ENCODE results near the gene KDM4B.

KDM4B gene

DNA sequence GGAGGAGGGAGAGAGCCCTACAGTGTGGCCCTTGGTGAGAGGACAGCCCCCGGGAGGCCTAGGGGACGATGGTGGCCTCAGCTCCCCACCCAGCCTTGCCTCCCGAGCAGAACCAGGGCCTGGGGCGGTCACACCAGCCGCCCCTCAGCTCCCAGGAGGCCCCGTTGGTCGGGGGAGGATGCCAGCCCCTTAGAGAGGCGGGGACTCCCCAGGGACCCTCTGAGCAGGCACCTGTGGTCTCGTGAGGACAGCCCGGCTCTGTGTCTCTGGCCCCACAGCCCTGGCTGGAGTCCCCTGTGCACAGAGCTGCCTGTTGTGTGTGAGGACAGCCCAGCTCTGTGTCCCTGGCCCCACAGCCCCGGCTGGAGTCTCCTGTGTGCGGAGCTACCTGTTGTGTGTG, 158.8 kb downstream of the KDM4B start:
- DNase-seq: no peak

- no peak for DNase-seq
Observed at GRCh38 chr19:5128251-5128935, 159.5 kb downstream of the KDM4B start.

- DNase-seq: no peak
Observed at GRCh38 chr19:5128936-5129389, 160.1 kb downstream of the KDM4B start.

DNA sequence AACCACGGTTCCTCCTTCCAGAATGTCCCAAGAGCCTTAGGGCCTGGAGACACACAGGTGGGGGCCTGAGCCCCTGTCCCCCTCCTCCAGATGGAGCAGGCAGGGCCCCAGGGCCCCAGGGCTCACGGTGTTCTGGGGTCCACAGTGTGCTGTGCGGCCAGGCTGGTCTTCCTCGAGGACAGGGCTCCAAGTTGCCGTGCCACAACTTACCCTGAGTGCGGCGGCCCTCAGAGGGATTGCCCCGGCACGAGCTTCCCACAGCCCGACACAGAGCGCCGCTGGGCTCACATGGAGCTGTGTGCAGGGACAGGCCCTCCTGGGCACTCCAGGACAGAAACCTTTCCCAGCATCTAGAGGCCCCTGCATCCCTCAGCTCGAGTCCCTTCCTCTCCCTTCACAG, 160.8 kb downstream of the KDM4B start:
- no peak for DNase-seq

GRCh38 chr19:5130371-5131030, 161.6 kb downstream of the KDM4B start:
- DNase-seq: peak; percentile 30 to 66 (median 48)

GRCh38 chr19:5131031-5131505, 162.2 kb downstream of the KDM4B start:
- DNase-seq: no peak

DNA sequence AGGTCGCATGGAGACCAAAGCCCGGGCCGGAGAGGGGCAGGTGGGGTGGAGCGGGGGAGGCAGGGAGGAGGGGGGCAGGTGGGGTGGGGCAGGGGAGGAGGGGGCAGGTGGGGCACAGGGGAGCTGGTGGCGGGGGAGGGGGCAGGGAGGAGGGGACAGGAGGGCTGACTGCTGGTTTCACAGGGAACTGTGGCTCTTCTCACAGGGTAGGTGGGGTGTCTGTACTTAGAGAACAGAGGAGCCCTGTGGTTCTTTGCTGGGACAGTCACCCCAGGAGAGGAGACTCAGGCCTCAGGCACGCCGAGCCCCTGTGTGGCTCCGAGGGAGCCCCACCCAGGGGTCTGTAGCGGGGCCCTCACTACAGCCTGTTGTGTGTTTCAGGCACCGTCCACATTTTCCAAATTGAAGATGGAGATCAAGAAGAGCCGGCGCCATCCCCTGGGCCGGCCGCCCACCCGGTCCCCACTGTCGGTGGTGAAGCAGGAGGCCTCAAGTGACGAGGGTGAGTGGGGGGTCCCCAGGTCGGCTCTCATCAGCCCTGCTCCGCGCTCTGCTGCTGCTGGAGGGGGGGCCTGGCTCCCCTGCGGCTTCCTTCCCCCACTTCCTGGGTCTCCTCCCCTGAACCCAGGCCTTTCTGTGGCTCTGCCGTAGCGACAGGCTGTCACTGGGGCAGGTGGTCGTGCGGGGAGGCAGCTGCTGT, 162.7 kb downstream of the KDM4B start:
- peak in 1 of 4 experiments; percentile 24 for DNase-seq

GRCh38 chr19:5132206-5132560, 163.3 kb downstream of the KDM4B start:
- DNase-seq: no peak

DNA sequence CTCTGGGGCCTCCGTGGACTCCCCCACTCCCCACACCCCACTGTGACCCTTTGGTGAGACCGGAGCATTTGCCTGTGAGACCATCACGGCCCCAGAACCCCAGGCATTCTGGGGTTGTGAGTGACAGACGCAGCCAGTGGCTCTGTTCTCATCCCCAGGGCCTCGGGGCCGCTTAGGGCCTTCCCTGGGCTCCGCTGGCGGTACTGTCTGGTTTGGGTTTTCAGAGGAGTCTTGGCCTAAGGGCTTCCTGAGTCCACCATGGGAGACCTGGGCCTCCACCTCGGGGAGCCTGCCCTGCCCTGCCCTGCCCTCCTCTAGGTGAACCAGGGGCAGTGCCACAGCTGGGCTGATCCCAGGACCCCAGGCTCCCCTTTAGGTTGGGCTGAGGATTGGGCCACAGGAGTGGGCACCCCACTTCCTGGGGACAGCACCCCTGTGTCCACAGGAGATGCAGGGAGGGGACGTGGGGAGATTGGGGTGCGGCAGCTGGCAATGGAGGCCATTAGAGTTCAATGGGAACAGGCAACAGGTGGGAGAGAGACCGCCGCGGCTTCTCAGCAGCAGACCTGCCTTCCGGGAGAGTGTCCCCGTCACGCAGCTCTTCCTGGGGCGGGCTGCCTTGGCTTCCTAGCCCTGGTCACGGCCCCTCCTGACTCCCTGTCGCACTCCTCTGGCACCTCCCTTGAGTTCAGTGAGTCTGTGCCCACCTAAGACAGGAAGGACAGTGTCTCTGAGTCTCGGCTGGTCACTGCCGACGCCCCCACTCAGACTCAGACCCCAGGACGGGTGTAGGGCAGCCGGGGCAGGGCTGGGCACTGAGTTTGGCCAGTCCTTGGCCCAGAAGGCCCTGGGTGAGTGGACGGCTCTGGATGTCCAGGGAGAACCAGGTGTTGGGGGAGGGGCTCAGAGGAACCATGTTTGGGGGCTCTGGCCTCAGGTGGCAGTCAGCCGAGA, 164.1 kb downstream of the KDM4B start:
- no peak for DNase-seq

DNA sequence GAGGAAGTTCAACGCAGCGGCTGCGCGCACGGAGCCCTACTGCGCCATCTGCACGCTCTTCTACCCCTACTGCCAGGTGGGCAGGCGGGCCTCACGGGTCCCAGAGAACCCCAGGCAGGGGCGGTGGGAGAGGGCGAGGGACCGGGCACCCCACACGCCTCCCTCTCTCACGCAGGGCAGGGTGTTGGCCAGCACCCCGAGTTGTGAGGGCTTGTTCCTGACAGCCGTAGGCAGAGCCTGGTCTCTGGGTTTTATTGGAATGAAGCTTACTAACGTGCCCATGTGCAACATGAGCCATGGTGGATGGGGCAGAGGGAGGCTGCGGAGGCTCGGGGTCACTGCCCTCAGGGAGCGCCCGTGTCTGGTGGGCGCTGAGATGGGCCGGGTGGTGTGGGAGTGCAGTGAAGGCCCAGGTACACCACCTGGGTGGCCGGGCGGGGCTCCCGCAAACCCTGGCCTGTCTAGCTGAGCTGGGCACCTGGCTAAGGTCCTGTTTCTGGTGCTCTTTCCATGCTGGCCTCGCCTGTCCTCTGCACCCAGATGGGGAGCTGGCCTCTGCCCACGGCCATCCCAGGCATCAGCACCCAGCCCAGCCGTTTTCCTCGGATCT, 165.2 kb downstream of the KDM4B start:
- no peak for DNase-seq

- DNase-seq: no peak
Observed at GRCh38 chr19:5134691-5135090, 165.8 kb downstream of the KDM4B start.

GRCh38 chr19:5136073-5136855, 167.4 kb downstream of the KDM4B start:
- no peak for DNase-seq

DNA sequence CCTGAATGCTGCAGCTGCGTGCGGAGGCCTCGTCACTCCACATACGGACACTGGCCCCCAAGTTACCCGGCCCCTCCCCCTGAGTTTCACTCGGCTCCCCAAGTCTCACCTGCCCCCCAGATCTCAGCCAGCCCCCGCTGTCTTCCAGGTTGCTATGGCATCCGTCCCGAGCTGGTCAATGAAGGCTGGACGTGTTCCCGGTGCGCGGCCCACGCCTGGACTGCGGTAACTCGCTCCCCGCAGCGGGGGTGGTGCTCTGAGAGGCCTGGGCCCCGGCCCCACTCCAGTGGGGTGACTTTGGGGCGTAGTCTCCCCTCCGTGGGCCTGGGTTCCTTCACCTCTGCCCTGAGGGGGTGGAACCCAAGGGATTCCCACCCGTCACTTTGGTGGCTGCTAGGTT, 168.2 kb downstream of the KDM4B start:
- no peak for DNase-seq

DNA sequence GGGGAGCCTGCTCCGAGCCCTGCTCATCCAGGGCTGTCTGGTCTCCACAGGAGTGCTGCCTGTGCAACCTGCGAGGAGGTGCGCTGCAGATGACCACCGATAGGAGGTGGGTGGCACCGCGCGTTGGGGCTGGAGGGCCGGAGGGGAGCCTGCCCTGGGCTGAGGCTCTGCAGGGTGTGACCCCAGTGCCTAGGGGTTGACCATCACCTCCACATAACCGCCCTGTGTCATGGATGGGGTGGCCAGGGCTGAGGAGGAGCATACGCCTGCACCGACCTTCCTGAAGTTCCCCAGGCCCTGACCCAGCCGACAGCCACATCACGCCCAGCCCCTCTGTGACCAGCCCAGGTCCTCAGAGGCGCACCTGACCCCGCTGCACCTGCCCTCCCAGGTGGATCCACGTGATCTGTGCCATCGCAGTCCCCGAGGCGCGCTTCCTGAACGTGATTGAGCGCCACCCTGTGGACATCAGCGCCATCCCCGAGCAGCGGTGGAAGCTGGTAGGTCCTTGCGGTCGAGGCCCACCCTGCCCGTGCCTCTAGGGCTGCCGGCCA, 168.7 kb downstream of the KDM4B start:
- DNase-seq: no peak

DNA sequence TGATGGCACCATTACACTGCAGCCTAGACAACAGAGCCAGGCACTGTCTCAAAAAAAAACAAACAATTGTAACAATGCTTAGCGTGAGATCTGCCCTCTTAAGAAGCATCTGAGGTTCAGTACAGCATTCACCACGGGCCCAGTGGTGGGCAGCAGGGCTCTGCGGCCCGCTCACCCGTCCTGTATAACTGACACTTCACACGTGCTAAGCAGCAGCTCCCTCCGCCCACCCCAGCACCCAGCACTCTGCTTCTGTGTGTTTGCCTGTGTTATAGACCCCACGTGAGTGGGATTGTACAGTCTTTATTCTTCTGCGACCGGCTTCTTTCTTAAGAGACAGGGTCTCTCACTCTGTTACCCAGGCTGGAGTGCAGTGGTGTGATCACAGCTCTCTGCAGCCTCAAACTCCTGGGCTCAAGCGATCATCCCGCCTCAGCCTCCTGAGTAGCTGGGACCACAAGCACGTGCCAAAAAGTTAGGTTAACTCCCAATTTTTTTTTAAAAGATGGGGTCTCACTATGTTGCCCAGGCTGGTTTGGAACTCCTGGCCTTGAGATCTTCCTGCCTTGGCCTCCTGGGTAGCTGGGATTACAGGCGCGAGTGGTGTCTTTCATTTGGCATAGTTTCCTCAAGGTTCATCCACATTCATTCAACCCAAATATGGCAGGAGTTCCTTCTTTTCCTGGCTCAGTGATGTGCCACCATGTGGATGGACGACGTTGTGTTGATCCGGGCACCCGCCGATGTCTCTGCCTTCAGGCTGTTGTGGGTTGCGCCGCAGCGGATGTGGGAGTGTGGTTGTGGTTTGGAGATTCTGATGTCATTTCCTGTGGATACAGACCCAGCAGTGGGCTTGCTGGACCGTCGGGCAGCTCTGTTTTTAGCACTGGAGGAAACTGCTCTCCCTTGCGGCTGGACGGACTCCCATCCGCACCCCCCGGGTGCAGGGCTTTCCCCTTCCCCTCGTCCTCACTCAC, 170.0 kb downstream of the KDM4B start:
- DNase-seq: peak; percentile 24 to 63 (median 54)

GRCh38 chr19:5139583-5140325, 170.8 kb downstream of the KDM4B start:
- DNase-seq: no peak

- DNase-seq: no peak
Observed at GRCh38 chr19:5141129-5141849, 172.4 kb downstream of the KDM4B start.
